WERI-Rb-1 (cell line): ENCODE measurements around the gene PAIP2B.
"Not testable (repeated sequence)": the region's sequence is repeated elsewhere in the genome, so short reads cannot be mapped to it uniquely, and the experiment has no call there.

Experiments
- DNase-seq: peaks from one replicate; pipeline ENCODE4 v3.0.0-alpha.2; 2020
- H3K27ac ChIP-seq: fragments of 250-450 bp; sonication (Bioruptor Pico); 2 replicates; pipeline ENCODE4 v1.5.1; 2020; ENCODE audit warnings: mild to moderate bottlenecking, moderate library complexity
- H3K27me3 ChIP-seq: fragments of 250-450 bp; sonication (Bioruptor Pico); 2 replicates; pipeline ENCODE4 v1.5.1; 2021; ENCODE audit warnings: mild to moderate bottlenecking, low read depth, moderate library complexity; ENCODE audit not compliant: insufficient read depth, severe bottlenecking
- H3K36me3 ChIP-seq: fragments of 250-450 bp; sonication (Bioruptor Pico); 2 replicates; pipeline ENCODE4 v1.5.1; 2020; ENCODE audit warnings: mild to moderate bottlenecking, moderate library complexity
- H3K4me3 ChIP-seq: 2 replicates; pipeline ENCODE4 v1.5.1; 2011; ENCODE audit warnings: low read depth, mild to moderate bottlenecking, control low read depth, low read length
- H3K9me3 ChIP-seq: fragments of 250-450 bp; sonication (Bioruptor Pico); 2 replicates; pipeline ENCODE4 v1.5.1; 2021; ENCODE audit warnings: mild to moderate bottlenecking, moderate library complexity; ENCODE audit not compliant: severe bottlenecking
- CTCF ChIP-seq: IDR thresholded peaks from 2 replicates; pipeline ENCODE4 v1.5.1; 2011; ENCODE audit warnings: low read depth, mild to moderate bottlenecking, control low read depth, inconsistent platforms, low read length

Gene PAIP2B

GRCh38 chr2:71243634-71244301 is 16.9 kb upstream of the PAIP2B start:
- H3K36me3 ChIP-seq: no peaks in the 10 kb centered on the region
- no peak for TF ChIP-seq CTCF
- no peak for DNase-seq
- no peaks in the 10 kb centered on the region for H3K27me3 ChIP-seq
- no peaks in the 10 kb centered on the region for H3K9me3 ChIP-seq
- no peak overlapping the region for H3K27ac ChIP-seq
- H3K4me3 ChIP-seq: no peak overlapping the region

- H3K9me3 ChIP-seq: no peaks in the 10 kb centered on the region
- no peak overlapping the region for H3K4me3 ChIP-seq
- no peaks in the 10 kb centered on the region for H3K36me3 ChIP-seq
- no peak overlapping the region for H3K27ac ChIP-seq
- no peak for TF ChIP-seq CTCF
- no peaks in the 10 kb centered on the region for H3K27me3 ChIP-seq
- no peak for DNase-seq
These were observed 13.9 kb upstream of the PAIP2B start for GRCh38 chr2:71240794-71241193.

- H3K27ac ChIP-seq: no peak overlapping the region
- H3K4me3 ChIP-seq: no peak overlapping the region
- no peak for TF ChIP-seq CTCF
- DNase-seq: no peak
- peaks cover 2% of the 10 kb centered on the region for H3K9me3 ChIP-seq
- no peaks in the 10 kb centered on the region for H3K36me3 ChIP-seq
- H3K27me3 ChIP-seq: no peaks in the 10 kb centered on the region
These were observed 11.2 kb upstream of the PAIP2B start for GRCh38 chr2:71238089-71238488.

- Histone ChIP-seq H3K36me3 (no peaks in the 10 kb centered on the region), H3K4me3 (no peak overlapping the region), H3K9me3 (peaks cover 8% of the 10 kb centered on the region), H3K27me3 (no peaks in the 10 kb centered on the region), H3K27ac (no peak overlapping the region)
- TF ChIP-seq CTCF: no peak
- peak; percentile 62 for DNase-seq
These were observed 9.2 kb upstream of the PAIP2B start for GRCh38 chr2:71235930-71236587.

- not testable (repeated sequence) for H3K27me3 ChIP-seq, H3K36me3 ChIP-seq, DNase-seq, H3K9me3 ChIP-seq, H3K27ac ChIP-seq, H3K4me3 ChIP-seq
These were observed 6.2 kb upstream of the PAIP2B start for GRCh38 chr2:71233072-71233471.

- DNase-seq: peak; percentile 57
- Histone ChIP-seq H3K9me3 (no peaks in the 10 kb centered on the region), H3K27me3 (no peaks in the 10 kb centered on the region), H3K36me3 (no peaks in the 10 kb centered on the region), H3K4me3 (peak overlapping the region; percentile 81), H3K27ac (peak overlapping the region; percentile 64)
- peak; percentile 32; the same call in 1 of the 2 replicates for TF ChIP-seq CTCF
These were observed 573 bp downstream of the PAIP2B start for GRCh38 chr2:71226096-71226964.
